CD4-positive, alpha-beta T cell treated with Interleukin-17A for 4 hours (primary cell): Measurements from ENCODE around the gene ENO1.
"Not testable (repeated sequence)": the region's sequence is repeated elsewhere in the genome, so short reads cannot be mapped to it uniquely, and the experiment has no call there.

Experiments used
- DNase-seq: peaks from one replicate; pipeline ENCODE4 v3.0.0-alpha.2; 2020; ENCODE audit warnings: mixed read lengths

Gene ENO1

DNA sequence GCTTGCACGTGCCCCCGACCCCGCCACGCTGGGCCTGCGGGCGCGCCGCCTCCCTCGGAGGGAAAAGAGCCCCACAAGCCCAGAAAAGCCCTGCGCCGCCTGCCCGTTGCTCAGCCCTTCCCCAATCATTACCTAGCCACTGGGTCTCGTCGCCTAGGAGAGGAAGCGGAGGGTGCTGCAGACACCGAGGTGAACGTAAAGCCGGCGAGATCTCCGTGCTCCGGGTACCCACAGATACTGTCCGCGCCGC, at the start of gene ENO1:
Gene ENO1, minus strand, starts transcription at position 239 of the 250 bp plus-strand sequence. CDS start 3,778 bp downstream, outside the sequence.
- no peak for DNase-seq

DNA sequence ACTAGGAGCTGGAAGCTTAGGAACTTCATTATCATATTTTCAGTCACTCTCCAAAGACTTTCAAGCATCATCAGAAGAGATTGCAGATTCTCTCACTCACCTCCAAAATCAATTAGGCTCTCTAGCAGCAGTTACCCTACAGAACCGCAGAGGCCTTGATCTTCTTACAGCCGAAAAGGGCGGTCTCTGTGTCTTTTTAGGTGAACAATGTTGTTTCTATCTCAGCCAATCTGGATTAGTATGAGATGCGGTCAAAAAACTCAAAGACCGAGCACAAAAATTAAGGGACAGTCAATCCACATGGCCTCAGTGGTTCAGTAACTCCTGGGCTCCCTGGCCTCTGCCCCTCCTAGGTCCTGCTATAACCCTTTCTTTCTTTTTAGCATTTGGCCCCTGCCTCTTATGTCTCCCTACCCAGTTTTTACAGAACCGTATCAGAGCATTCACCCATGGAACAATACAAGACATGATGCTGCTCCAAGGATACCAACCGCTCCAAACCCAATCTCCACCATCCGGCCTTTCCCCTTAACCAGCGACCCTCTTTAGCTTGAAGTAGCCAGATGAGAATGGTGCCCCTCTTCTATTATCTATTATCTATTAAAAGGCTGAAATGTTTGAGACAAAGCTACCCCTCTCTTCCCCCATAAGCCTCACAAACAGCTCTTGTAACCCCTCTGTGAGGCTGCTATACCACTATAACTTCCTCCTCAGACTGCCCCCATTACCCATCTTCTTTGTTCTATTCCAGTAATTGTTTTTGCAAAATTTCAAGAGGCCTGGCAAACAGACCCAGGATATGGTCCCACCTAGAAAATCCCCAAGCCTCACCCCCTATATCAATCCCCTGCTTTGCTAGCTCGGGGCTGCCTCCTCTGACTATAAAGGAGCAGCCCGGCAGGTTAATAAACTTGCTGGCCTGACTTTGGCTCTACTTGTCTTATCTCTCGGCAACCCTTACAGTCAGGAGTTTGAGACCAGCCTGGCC, 48.5 kb upstream of the ENO1 start:
- peak; percentile 23 for DNase-seq

DNA sequence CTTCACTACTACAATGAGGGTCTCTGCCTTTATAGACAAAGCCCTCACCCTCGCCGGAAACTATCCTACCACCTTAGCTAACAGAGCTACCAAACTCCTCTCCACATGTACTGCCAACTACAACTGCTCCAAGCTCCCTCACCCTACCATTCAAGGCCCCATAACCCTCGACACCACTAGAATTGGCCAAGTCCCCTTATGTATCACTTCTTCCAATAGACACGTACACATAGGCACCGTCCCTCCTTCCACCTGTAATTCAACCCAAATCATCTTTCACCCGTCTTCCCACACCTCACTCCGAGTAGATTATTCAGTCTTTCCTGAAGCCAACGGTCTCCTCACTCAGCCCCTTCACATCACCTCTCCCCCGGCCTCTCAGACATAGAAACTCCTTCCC, 47.5 kb upstream of the ENO1 start:
- no peak for DNase-seq

DNA sequence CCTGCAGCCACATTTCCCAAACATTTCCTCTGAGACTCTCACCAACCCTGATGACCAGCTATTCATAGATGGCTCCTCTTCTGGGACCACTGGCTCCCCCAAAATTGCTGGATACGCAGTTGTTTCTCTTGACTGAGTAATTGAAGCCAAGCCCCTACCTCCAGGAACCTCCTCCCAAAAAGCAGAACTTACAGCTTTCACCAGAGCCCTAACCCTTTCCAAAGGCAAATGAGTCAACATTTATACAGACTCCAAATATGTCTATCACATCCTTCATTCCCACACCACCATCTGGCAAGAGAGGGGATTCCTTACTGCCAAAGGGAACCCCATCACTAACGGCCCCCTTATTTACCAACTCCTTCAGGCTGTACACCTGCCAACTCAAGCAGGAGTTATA, 46.9 kb upstream of the ENO1 start:
- DNase-seq, result no peak

DNA sequence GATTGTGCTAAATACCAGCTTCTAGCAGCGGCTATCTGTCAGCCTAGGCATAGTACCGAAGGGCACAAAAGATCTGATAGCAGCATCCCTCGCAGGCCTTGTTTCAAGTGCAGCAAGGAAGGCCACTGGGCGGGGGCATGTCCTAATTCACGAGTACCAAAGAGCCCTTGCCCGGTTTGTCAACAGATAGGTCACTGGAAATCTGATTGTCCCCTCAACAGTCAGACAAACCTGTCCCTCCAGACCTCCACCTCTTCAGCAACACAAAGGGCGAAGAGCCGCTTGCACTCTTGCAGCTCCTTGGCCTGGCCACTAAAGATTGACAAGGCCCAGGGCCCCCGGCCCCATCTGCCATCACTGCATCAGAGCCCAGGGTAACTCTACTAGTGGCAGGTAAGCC, 44.5 kb upstream of the ENO1 start:
- DNase-seq, result no peak

DNA sequence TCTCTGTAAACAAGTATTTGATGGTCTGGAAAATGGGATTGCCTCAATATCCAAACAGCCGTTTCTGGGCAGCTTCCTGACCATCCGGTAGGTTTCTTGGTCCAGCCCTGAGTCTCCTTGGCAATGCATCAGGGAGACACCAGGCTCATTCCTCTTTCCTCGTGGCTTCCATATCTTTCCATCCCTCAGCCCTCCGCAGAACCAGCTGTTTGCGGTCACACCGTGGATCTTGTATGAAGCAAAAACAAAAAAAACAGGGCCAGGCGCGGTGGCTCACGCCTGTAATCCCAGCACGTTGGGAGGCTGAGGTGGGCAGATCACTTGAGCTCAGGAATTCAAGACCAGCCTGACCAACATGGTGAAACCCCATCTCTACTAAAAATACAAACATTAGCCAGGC, 39.0 kb upstream of the ENO1 start:
- not testable (repeated sequence) for DNase-seq

DNA sequence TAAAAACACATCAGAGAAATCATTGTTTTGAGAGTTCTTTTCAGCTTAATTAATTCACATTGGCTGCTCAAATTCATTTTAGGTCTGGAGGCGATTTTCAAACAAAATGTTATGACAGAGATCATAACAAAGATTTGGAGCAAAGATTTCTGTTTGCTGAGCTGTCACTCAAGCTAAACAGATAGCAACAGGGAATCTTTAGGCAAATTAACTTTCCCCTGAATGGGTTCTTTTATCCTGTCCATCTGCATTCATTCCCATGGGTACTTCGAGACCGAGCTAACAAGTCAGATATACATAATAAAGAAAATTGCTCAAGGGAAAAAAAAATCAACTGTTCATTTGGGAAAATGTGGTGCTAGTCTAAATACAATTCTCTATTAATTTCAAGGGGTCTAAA, 37.0 kb upstream of the ENO1 start:
- DNase-seq, result no peak

DNA sequence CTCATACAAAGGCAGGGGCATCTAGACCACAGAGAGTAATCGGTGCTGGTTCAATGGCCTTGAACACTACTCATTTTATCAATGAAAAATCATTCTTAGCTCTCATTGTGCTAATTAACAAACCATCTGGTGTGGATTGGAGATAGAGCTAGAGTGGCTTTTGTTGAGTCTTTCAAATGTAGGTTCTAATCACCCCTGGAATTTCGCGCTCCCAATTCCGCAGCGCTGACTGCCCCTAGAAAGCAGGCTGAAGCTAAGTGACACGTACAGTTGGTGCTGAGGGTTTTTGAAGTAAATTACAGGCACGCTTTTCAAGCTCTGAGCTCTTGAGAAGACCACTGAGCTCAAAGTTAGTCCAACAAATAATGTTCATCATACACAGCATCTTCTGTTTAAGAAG, 36.0 kb upstream of the ENO1 start:
- no peak for DNase-seq

DNA sequence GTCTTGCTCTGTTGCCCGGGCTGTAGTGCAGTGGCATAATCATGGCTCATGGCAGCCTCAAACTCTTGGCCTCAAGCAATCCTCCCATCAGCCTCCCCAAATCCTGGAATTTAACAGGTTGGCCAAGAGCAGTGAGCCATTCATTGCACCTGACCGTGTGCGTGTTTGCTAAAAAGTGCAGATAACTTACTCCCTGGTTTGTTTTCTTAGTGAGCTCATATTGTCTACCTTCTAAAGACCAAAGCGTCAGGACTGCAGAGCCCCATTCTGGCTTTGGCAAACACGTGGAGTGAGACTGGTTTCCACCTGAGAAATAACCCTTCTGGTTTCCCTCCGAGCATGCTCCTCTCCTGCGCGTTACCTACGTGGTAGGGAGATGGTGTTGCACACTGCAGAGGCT, 35.0 kb upstream of the ENO1 start:
- no peak for DNase-seq

DNA sequence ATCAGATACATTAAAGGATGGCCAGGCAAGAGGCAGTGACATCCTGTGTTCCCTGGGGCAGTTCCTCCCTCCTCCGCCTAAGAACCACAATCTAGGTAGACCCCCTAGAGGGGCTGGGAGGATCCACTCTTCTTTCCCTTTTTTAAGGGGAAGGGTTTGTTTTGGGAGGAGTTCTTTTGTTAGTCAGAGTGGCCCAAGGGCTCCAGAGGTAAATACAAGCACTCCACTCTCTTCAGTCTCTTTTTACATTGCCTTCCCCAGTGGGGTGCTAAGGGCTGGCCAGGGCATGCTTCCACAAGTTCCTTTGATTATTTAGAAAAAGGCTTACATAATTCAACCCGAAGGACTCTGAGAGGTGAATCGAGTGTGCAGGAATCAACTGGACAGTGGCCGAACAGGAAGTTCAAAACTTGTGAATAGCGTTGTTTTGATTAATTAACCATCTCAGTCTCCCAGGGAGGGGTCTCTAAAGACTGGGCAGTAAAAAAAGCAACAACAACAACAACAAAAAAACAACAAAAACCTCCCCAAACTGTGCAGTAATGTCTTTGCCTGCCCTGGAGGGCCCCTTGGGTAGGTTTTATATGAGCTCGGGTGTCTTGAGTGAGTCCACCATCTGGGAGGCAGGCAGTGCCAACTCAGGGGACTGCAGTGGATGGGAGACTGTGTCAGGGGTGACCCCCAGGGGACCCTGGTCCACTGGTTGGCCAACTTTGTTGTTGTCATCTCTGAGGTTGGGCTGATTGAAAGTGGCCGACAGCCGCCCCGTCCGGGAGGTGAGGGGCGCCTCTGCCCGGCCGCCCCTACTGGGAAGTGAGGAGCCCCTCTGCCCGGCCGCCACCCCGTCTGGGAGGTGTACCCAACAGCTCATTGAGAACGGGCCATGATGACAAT, 33.2 kb upstream of the ENO1 start:
- no peak for DNase-seq

DNA sequence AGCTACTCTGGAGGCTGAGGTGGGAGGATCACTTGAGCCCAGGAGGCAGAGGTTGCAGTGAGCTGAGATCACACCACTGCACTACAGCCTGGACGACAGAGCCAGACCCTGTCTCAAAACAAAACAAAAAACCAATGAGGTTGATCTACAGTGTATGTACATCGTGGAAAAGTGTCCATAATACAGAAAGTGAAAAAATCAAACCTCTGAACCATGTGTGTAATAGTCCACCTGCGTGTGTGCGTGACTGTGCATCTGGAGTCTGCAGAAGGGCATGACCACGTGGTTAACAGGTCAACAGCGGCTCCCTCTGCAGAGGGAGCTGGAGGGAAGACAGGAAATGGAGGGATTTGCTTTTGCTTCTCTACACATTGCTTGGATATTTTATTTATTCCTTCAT, 32.4 kb upstream of the ENO1 start:
- DNase-seq, result no peak

DNA sequence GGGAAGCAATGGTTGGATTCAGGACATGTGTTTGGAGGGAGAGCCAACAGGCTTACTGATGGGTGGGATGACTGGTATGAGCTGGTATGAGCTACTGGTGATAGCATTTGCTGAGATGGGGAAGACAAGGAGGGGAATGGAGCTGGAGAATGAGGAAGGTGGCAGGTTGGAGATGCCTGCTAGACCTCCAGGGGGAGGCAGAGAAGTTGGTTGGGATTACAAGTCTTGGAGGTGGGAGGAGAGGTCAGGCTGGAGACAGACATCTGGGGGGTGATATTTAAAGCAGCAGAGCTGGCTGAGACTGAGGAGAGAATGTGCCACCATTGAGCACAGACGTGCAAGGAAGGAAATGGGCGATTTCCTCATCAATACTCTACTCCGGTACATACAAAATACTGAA, 31.8 kb upstream of the ENO1 start:
- no peak for DNase-seq

DNA sequence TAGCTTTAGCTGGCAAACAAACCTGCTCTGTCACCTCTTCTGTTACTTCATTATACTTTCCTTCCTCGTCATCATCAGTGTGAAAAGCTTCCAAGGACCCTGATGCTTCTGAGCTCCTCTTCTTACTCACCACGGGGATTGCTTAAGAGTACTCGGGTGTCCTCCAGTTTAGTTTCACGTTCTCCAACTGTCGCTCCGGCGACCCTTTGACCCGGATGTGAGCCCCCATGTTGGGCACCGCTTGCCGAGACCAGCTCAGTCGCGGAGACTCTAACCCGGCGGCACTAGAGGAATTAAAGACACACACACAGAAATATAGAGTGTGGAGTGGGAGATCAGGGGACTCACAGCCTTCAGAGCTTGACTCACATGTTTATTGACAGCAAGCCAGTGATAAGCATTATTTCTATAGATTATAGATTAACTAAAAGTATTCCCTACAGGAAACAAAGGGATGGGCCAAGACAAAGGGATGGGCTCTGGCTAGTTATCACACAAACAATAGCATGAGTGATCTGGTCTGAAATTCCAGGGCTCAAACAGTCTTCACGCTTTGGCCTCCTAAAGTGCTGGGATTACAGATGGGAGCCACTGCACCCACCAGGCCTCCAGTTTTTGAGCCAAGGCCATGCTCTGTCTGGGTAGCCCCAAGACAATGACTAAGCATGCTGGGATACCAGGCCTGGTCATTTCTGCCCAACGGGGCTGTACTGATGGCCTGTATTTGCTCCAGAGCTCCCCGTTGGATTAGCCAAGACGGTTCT, 30.1 kb upstream of the ENO1 start:
- no peak for DNase-seq

DNA sequence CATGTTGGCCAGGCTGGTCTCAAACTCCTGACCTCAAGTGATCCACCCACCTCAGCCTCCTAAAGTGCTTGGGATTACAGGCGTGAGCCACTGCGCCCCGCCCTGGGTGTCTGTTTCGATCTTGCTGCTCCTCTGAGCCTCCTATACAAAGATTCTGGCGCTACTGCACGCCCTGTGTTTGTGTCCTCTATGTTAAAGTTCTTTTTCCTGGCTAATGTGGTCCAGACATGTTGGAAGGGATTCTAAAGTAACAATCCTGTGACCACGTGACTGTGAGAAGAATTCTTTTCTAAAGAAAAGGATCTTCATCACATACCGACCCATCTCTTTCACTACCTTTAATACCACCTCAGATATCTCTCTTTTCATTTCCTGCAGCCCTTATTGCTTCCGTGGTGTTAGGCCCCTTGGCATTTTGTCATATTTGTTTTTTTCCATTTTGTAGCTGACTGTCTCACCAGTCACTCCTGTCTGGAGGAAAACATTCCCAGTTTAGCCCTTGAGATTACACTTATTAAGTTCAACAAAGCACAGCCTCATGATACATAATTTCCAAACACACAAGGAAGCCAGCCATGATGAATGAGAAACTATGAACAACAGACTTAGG, 27.2 kb upstream of the ENO1 start:
- no peak for DNase-seq

DNA sequence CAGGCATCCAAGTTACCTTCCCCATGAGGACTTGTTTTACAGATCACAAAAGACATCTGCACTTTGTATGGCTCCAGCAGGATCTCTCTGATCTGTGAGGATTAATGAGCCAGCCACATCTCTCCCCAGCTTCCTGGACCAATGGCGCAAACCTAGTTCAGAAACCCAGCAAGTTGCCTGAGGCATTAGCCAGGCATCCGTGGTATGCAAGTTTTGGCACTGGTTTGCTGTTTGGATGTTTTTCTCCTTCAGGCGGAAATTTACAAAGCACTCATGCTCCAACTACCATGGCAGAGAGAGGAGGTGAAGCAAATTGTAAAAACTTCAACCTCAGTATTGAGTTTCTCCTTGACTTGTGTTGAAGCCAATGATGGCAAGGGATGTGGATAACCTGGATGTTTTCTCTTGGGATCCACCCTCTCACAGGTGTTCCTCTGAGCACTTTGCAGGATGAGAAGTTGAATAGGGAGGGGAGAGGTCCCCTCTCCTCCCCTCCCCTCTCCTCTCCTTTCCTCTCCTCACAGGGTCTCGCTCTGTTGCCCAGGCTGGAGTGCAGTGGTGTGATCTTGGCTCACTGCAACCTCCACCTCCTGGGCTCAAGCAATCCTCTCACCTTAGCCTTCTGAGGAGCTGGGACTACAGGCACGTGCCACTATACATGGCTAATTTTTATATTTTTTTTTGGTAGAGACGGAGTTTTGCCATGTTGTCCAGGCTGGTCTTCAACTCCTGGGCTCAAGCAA, 25.6 kb upstream of the ENO1 start:
- no peak for DNase-seq

DNA sequence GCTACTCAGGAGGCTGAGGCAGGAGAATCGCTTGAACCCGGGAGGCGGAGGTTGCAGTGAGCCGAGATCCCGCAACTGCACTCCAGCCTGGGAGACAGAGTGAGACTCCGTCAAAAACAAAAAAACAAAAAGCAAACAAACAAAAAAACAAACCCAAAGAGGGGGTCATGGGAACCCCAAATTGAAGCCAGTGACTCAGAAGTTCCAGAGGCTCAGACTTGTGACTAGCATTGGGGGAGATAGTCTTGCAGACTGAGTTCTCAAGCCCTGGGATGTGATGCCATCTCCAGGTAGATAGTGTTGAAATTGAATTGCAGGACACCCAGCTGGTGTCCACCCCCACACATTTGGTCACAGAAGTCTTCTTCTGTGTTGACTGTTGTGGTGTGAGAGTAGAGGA, 24.9 kb upstream of the ENO1 start:
- peak; percentile 25 for DNase-seq

DNA sequence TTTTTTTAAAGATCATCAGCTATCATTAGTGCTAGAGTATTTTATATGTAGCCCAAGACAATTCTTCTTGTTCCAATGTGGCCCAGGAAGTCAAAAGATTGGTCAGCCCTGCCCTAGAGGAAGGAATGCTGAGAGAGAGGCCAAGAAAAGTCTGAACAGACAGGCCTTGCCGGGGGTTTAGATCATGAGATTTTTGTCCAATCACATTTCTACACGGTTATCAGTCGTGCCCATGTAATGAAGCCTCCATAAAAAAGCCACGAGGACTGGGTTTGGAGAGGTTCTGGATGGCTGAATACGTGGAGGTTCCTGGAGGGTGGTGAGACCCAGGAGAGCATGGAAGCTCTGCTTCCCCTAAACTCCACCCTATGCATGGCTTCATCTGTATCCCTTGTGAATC, 24.3 kb upstream of the ENO1 start:
- DNase-seq, result no peak

DNA sequence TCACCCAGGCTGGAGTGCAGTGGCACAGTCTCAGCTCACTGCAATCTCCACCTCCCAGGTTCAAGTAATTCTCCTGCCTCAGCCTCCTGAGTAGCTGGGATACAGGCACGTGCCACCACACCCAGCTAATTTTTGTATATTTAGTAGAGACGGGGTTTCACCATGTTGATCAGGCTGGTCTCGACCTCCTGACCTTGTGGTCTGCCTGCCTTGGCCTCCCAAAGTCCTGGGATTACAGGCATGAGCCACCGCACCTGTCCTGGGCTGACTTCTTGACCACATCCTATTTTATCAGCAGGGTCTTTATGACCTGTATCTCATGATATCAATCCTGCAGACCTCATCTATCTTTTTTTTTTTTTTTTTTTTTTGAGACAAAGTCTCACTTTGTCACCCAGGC, 22.2 kb upstream of the ENO1 start:
- DNase-seq, result not testable (repeated sequence)

DNA sequence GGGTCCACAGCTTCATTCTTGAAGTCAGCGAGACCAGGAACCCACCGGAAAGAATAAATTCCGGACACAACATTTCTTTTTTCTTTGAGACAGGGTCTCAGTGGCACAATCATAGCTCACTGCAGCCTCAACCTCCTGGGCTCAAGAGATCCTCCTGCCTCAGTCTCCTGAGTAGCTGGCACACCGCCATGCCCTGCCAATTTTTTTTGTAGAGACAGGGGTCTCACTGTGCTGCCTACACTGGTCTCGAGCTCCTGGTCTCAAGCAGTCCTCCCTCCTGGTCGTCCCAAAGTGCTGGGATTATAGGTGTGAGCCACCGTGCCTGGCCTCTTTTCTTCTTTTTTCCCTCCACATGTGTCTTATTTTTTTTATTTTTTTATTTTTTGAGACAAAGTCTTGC, 20.6 kb upstream of the ENO1 start:
- no peak for DNase-seq

DNA sequence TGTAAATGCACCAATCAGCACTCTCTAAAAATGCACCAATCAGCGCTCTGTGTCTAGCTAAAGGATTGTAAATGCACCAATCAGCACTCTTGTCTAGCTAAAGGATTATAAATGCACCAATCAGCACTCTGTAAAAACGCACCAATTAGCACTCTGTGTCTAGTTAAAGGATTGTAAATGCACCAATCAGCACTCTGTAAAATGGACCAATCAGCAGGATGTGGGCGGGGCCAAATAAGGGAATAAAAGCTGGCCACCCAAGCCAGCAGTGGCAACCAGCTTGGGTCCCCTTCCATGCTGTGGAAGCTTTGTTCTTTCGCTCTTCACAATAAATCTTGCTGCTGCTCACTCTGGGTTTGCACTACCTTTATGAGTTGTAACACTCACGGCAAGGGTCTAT, 19.9 kb upstream of the ENO1 start:
- not testable (repeated sequence) for DNase-seq

DNA sequence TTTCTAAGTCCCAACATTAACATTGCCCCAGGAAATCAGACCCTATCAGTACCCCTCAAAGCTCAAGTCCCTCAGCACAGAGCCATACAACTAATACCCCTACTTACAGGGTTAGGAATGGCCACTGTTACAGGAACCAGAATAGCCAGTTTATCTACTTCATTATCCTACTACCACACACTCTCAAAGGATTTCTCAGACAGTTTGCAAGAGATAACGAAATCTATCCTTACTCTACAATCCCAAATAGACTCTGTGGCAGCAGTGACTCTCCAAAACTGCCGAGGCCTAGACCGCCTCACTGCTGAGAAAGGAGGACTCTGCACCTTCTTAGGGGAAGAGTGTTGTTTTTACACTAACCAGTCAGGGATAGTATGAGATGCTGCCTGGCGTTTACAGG, 19.0 kb upstream of the ENO1 start:
- DNase-seq, result not testable (repeated sequence)

DNA sequence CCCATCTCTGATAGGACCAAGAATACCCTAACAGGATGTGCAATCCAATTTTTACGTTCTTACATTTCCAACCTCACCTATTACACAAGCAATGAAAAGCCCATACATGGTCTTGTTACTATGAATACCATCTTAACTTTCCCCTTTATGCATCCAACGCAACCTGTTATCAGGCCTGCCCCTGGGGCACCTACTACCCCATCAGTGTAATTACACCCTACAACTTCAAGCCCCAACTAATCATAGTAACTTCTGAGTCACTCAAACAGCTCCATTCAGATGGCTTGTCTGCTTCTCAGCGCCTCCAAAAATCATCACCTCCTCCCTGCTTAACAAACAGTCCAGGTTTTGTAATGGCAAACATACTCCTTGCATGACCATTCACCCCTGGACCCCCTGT, 18.3 kb upstream of the ENO1 start:
- DNase-seq, result not testable (repeated sequence)
